Astrocyte of the cerebellum (primary cell): ENCODE data around the gene FPR2.
"Not testable (repeated sequence)": the region's sequence is repeated elsewhere in the genome, so short reads cannot be mapped to it uniquely, and the experiment has no call there.

Experiments
- DNase-seq: peaks from one replicate; pipeline ENCODE4 v3.0.0-alpha.2; 2011; ENCODE audit warnings: low read depth
- H3K4me3 ChIP-seq: 2 replicates; pipeline ENCODE4 v1.5.1; 2011; ENCODE audit warnings: mild to moderate bottlenecking, low read depth, low read length, moderate library complexity
- in situ Hi-C: cut with HindIII; loops from 2 replicates; pipeline ENCODE4 v1.10.0; 2017; ENCODE audit warnings: low sequenced_read_pairs
- TF ChIP-seq, protein P1 (sequence below): IDR thresholded peaks from 2 replicates; pipeline ENCODE4 v1.5.1; 2012; ENCODE audit warnings: low read length, low read depth, moderate library complexity, mild to moderate bottlenecking; ENCODE audit errors: missing control alignments

Gene FPR2

DNA sequence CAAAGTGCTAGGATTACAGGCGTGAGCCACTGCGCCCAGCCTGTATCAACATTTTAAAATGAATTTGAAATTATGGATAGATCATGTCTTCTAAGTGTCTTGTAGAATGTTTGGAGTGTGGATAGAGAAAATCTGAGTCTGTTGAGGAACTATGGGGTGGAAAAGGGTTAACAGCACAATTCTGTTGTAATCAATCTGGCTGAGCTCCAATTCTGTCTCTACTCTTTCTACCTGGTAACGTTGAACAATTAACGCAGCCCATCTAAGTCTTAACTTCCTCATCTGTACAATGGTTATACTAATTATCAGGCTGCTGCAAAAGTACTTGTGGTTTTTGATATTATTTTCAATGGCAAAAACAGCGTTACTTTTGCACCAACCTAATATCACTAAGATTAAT lies 4.1 kb downstream of the FPR2 start:
- H3K4me3 ChIP-seq: no peak overlapping the region
- in situ Hi-C loops: no loop called here
- TF ChIP-seq, protein P1, sequence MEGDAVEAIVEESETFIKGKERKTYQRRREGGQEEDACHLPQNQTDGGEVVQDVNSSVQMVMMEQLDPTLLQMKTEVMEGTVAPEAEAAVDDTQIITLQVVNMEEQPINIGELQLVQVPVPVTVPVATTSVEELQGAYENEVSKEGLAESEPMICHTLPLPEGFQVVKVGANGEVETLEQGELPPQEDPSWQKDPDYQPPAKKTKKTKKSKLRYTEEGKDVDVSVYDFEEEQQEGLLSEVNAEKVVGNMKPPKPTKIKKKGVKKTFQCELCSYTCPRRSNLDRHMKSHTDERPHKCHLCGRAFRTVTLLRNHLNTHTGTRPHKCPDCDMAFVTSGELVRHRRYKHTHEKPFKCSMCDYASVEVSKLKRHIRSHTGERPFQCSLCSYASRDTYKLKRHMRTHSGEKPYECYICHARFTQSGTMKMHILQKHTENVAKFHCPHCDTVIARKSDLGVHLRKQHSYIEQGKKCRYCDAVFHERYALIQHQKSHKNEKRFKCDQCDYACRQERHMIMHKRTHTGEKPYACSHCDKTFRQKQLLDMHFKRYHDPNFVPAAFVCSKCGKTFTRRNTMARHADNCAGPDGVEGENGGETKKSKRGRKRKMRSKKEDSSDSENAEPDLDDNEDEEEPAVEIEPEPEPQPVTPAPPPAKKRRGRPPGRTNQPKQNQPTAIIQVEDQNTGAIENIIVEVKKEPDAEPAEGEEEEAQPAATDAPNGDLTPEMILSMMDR: no peak
- DNase-seq: no peak

DNA sequence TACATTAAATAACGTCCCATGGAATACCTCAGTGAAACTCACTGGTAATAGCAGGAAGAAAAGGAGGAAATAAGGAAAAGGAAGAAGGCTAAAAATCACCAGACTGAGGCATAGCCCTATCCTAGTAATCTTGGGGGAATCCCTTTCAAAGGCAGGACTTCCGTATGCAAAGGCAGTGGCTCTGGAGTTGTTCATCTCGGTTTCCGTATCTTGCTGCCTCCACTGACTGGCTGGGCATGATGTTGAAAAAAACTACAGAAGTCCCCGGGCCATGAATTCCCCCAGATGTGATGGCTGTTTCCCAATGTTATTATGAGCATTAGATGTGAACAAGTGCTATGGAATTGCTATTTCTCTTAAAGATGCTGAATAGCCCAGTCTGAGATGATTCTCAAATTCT lies 5.5 kb downstream of the FPR2 start:
- in situ Hi-C loops: no loop called here
- DNase-seq: no peak
- H3K4me3 ChIP-seq: no peak overlapping the region
- TF ChIP-seq, protein P1: no peak

DNA sequence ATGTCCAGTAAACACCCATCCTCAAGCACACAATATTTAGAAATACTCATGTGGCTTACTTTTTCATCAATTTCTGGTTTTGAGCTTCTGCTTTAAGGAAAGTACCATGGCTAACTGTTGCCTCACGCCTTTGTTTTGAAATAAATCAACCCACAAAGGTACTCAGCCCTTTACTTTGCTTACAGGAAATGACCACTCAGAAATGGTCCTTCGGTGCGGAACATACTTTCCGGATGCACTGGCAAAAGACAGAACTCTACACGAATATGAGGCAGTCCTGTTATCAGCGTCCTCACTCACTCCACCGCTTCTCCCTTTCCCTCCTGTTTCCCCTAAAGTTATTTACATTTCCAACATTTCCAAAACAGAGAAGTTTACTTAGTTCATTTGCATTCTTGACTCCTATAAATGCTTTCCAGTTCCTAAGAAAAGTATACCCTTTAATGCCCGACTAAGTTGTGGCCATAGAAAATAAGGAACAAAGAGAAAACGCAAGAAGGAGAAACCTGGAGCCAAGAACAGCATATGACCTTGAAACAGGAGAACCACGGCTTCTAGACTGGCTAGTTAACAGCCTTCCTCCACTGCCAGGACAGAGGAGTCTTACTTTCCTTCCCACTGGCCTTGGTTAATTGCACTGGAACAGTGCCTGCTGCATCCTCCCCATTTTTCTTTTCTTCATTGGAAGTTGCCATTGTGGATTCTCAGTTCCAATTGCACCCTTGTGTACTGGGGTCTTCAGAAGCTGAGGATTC lies 10.6 kb downstream of the FPR2 start:
- in situ Hi-C loops: no loop called here

DNA sequence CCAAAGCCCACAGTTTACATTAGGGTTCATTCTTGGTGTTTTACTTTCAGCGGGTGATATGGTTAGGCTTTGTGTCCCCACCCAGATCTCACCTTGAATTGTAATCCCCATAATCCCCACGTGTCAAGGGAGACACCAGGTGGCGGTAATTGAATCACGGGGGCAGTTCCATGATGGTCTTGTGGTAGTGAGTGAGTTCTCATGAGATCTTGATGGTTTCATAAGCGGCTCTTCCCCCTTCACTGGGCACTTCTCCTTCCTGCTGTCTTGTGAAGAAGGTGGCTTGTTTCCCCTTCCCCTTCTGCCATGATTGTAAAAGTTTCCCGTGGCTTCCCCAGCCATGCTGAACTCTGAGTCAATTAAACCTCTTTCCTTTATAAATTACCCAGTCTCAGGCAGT lies 12.0 kb downstream of the FPR2 start:
- no peak for DNase-seq
- in situ Hi-C loops: no loop called here
- TF ChIP-seq, protein P1: no peak
- H3K4me3 ChIP-seq: no peak overlapping the region

More for the DNA sequence above, 10.6 kb downstream of the FPR2 start:
- no peak for DNase-seq
- TF ChIP-seq, protein P1: no peak
- H3K4me3 ChIP-seq: no peak overlapping the region

DNA sequence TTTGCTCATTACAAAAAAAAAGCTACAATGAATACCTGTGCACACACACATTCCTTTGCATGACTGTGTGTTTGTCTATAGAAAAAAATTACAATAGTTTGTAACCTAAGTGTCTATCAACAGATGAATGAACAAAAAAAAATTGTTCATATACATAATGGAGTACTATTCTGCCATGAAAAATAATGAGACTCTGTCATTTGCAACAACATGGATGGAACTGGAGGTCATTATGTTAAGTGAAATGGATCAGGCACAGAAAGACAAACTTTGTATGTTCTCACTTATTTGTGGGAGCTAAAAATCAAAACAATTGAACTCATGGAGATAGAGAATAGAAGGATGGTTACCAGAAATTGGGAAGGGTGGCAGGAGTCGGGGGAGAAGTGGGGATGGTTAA lies 15.6 kb downstream of the FPR2 start:
- in situ Hi-C loops, DNase-seq, H3K4me3 ChIP-seq: not testable (repeated sequence)

DNA sequence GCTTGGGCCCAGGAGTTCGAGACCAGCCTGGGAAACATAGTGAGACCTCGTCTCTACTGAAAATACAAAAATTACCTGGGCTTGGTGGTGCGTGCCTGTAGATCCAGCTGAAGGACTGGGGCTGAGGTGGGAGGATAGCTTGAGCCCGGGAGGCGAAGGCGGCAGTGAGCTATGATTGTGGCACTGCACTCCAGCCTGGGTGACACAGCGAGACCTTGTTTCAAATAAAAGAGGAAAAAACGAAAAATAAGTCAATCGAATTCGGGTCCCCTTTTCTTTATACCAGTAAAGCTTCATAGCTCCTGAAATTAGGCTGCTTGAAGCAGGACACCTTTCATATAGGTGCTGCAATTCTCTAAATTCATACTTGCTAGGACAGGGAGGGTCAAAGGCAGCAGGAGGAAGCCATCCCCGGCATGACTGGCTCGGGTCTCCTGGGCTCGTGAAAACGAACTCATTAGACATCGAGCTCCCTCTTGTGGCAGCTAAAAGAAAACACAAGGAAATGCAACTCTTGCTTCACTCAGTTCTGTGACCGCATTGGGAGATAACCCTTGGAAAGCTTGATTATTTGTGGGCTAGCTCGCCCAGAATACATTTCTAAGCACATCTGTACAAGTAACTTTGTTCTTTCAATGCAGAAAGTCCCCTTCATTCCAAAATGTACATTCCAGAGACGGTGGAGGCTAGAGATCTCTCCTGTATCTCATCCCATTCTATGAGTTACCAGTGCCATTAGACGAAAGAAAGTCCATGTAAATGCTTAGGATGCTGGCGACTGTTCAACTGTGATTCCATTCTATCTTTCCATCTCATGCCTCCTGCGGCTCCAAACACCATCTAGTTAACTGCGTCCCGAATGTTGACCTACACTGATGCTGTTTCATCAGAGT lies 16.8 kb downstream of the FPR2 start:
- in situ Hi-C loops: no loop called here
- H3K4me3 ChIP-seq: no peak overlapping the region
- TF ChIP-seq, protein P1: peak; percentile 64
- peak; percentile 81 for DNase-seq

DNA sequence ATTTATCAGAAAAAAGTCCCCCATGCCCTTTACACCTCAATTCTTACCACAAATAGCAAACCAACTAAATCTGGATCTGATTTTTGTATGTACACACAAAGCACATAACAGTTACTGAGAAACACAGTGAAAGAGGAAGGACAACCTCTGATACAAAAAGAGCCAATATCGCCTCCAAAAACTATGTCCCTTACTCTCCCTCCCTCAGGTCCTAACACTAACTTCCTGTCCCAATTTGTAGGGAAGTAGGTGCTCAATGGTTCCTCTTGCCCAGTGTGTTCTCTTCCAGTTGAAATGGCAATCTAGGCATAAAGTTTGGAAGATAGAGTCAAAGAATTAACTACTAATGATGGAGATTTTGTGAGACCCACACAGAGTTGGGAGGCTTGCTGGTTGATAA lies 18.2 kb downstream of the FPR2 start:
- TF ChIP-seq, protein P1: no peak
- DNase-seq: no peak
- no peak overlapping the region for H3K4me3 ChIP-seq
- in situ Hi-C loops: no loop called here
